Right renal cortex interstitium (tissue), 3 donors: ENCODE measurements around the gene DCLK1. TPM values are rescaled to one million over a fixed set of nuclear protein-coding genes. Genes with fewer than 3 reads are reported as not detected.

Experiments
- DNase-seq, 3 donors: peaks; one replicate each; pipeline ENCODE4 v3.0.0-alpha.2; 2013; ENCODE audit warnings: low read depth in 3 of 3, low spot score in 2 of 3
- polyA plus RNA-seq, 3 donors: library from polyadenylated mRNA; unstranded; fragments of 120-200 nt; gene quantifications; one replicate each; pipeline ENCODE4 v1.2.1, GENCODE V29; 2013; ENCODE audit not compliant: insufficient read length in 3 of 3

Gene DCLK1
- polyA plus RNA-seq, 3 donors, result 3.5 to 6.3 (median 4.4) TPM

GRCh38 chr13:35957241-35957731 is 173.9 kb downstream of the DCLK1 start:
- no peak for DNase-seq

- no peak for DNase-seq
Observed at GRCh38 chr13:35956074-35956473, 175.1 kb downstream of the DCLK1 start.

- DNase-seq, result no peak
Observed at GRCh38 chr13:35954207-35954560, 177.0 kb downstream of the DCLK1 start.

- peak; percentile 81 to 88 (median 83) for DNase-seq
Observed at GRCh38 chr13:35953537-35954206, 177.5 kb downstream of the DCLK1 start.

- no peak for DNase-seq
Observed at GRCh38 chr13:35947315-35947714, 183.9 kb downstream of the DCLK1 start.

- DNase-seq, result no peak
Observed at GRCh38 chr13:35945368-35945767, 185.8 kb downstream of the DCLK1 start.

GRCh38 chr13:35941374-35941773 is 189.8 kb downstream of the DCLK1 start:
- DNase-seq, result no peak

GRCh38 chr13:35940734-35941133 is 190.4 kb downstream of the DCLK1 start:
- no peak for DNase-seq

GRCh38 chr13:35936246-35936978 is 194.8 kb downstream of the DCLK1 start:
- DNase-seq, result no peak

GRCh38 chr13:35930665-35931631 is 200.2 kb downstream of the DCLK1 start:
- no peak for DNase-seq

GRCh38 chr13:35927567-35928021 is 203.6 kb downstream of the DCLK1 start:
- no peak for DNase-seq

GRCh38 chr13:35926859-35927530 is 204.2 kb downstream of the DCLK1 start:
- DNase-seq, result no peak

GRCh38 chr13:35925669-35926068 is 205.5 kb downstream of the DCLK1 start:
- DNase-seq, result no peak

- DNase-seq, result no peak
Observed at GRCh38 chr13:35923347-35923746, 207.8 kb downstream of the DCLK1 start.

- no peak for DNase-seq
Observed at GRCh38 chr13:35920816-35921215, 210.4 kb downstream of the DCLK1 start.

GRCh38 chr13:35917942-35918645 is 213.1 kb downstream of the DCLK1 start:
- no peak for DNase-seq

GRCh38 chr13:35917252-35917941 is 213.8 kb downstream of the DCLK1 start:
- DNase-seq, result no peak

- DNase-seq, result no peak
Observed at GRCh38 chr13:35916146-35916545, 215.0 kb downstream of the DCLK1 start.

- no peak for DNase-seq
Observed at GRCh38 chr13:35914662-35915061, 216.5 kb downstream of the DCLK1 start.
